H1 (cell line): Measurements from ENCODE around the gene PLAC9. TPM values are rescaled to one million over a fixed set of nuclear protein-coding genes. Genes with fewer than 3 reads are reported as not detected.

Source experiments
- CHD7 ChIP-seq: fragments of 300-600 bp; sonication (generic); IDR thresholded peaks from 2 replicates; pipeline ENCODE4 v1.7.1; 2012; ENCODE audit warnings: low read length, moderate library complexity, mild to moderate bottlenecking, inconsistent platforms; ENCODE audit not compliant: insufficient replicate concordance
- E2F6 ChIP-seq: IDR thresholded peaks from 2 replicates; pipeline ENCODE4 v1.6.1; 2012; ENCODE audit warnings: inconsistent platforms
- FOSL1 ChIP-seq: IDR thresholded peaks from 2 replicates; pipeline ENCODE4 v1.6.1; 2011; ENCODE audit warnings: mild to moderate bottlenecking, low read depth, low read length, moderate library complexity; ENCODE audit not compliant: insufficient read depth
- KDM4A ChIP-seq: IDR thresholded peaks from one replicate; pipeline ENCODE4 v1.7.1; 2012; ENCODE audit warnings: low read depth, mild to moderate bottlenecking, moderate library complexity, low read length, inconsistent platforms; ENCODE audit not compliant: severe bottlenecking
- KDM5A ChIP-seq: fragments of 200-600 bp; IDR thresholded peaks from 2 replicates; pipeline ENCODE4 v1.7.1; 2012; ENCODE audit warnings: mild to moderate bottlenecking, low read length, inconsistent platforms, mixed read lengths
- MAX ChIP-seq: IDR thresholded peaks from 2 replicates; pipeline ENCODE4 v1.6.1; 2012; ENCODE audit warnings: inconsistent platforms
- polyA plus RNA-seq, 7 experiments: library from polyadenylated mRNA; depleted of rRNA in 3 of 7; stranded (reverse) in 5 of 7; unstranded in 2 of 7; fragments of >200 nt in 5 of 7; fragments of 200-250 nt in 2 of 7; gene quantifications; 1 replicate in 5 of 7; 2 replicates in 1 of 7; 4 replicates in 1 of 7; pipeline versions ENCODE4 v1.2.1 to v1.2.3, GENCODE V29; 2011 to 2013; ENCODE audit warnings: missing spikeins in 2 of 7, mixed read lengths in 2 of 7
- total RNA-seq: library from RNA; stranded (reverse); fragmentation: NEBNext Ultra II Directional; extraction: Animal tissue kit (Norgen Biotek cat#: 25700); gene quantifications from 2 replicates; pipeline ENCODE4 v1.2.1, GENCODE V29; 2021

PLAC9 gene
- total and polyA plus RNA-seq, 2 of the 8 experiments (the other 6 are each of a cell fraction or from before 2014, with no cell fraction given) = 8.4 to 16.7 TPM

GRCh38 chr10:80164596-80164995 lies 32.1 kb downstream of the PLAC9 start (continued):
- no peak for TF ChIP-seq CHD7
- no peak for TF ChIP-seq KDM5A
- no peak for TF ChIP-seq E2F6
- TF ChIP-seq FOSL1 = no peak
- no peak for TF ChIP-seq MAX
- TF ChIP-seq KDM4A = no peak
